DOHH2 (cell line): ENCODE results near the gene STAG1.
"Not testable (repeated sequence)": the region's sequence is repeated elsewhere in the genome, so short reads cannot be mapped to it uniquely, and the experiment has no call there.

Experiments
- H3F3A ChIP-seq: fragments of 200-600 bp; sonication (generic), shearing (Covaris generic); 2 replicates; pipeline ENCODE4 v1.6.0; 2016; ENCODE audit warnings: antibody characterized with exemption, mild to moderate bottlenecking; ENCODE audit not compliant: control insufficient read depth, insufficient read depth
- H3K27ac ChIP-seq: fragments of 200-600 bp; sonication (generic); 2 replicates; pipeline ENCODE4 v1.5.1; 2014; ENCODE audit warnings: low read depth, mild to moderate bottlenecking, low read length, moderate library complexity
- H3K27me3 ChIP-seq: fragments of 200-600 bp; sonication (generic); 2 replicates; pipeline ENCODE4 v1.6.1; 2014; ENCODE audit warnings: mild to moderate bottlenecking, low read length, mixed read lengths; ENCODE audit not compliant: control insufficient read depth
- H3K36me3 ChIP-seq: fragments of 200-600 bp; sonication (generic); 2 replicates; pipeline ENCODE4 v1.6.1; 2014; ENCODE audit warnings: mild to moderate bottlenecking, low read length, moderate library complexity, mixed read lengths; ENCODE audit not compliant: control insufficient read depth
- H3K4me1 ChIP-seq: fragments of 200-600 bp; sonication (generic); 2 replicates; pipeline ENCODE4 v1.6.1; 2014; ENCODE audit warnings: mild to moderate bottlenecking, low read length, mixed read lengths; ENCODE audit not compliant: control insufficient read depth
- H3K4me2 ChIP-seq: fragments of 200-600 bp; sonication (generic); 2 replicates; pipeline ENCODE4 v1.6.0; 2014; ENCODE audit warnings: mild to moderate bottlenecking, low read length, moderate library complexity
- H3K4me3 ChIP-seq: fragments of 200-600 bp; sonication (generic); 2 replicates; pipeline ENCODE4 v1.5.1; 2014; ENCODE audit warnings: mild to moderate bottlenecking, low read length, mixed read lengths
- H3K79me2 ChIP-seq: fragments of 200-600 bp; sonication (generic); 2 replicates; pipeline ENCODE4 v1.6.1; 2014; ENCODE audit warnings: mild to moderate bottlenecking, low read length, mixed read lengths; ENCODE audit not compliant: control insufficient read depth
- H3K9me2 ChIP-seq: fragments of 200-600 bp; sonication (generic); replicated peaks from 2 replicates; pipeline ENCODE4 v1.6.1; 2014; ENCODE audit warnings: mild to moderate bottlenecking, low read length, mixed read lengths; ENCODE audit not compliant: control insufficient read depth
- H3K9me3 ChIP-seq: fragments of 200-600 bp; sonication (generic); 2 replicates; pipeline ENCODE4 v1.6.1; 2014; ENCODE audit warnings: antibody characterized with exemption, low read length, mixed read lengths; ENCODE audit not compliant: control insufficient read depth, insufficient read depth
- H4K20me1 ChIP-seq: fragments of 200-600 bp; sonication (generic); 2 replicates; pipeline ENCODE4 v1.6.0; 2014; ENCODE audit warnings: low read depth, mild to moderate bottlenecking, antibody characterized with exemption, low read length, moderate library complexity; ENCODE audit not compliant: control insufficient read depth, insufficient read depth
- EZH2phosphoT487 ChIP-seq: fragments of 200-600 bp; sonication (generic); IDR thresholded peaks from 2 replicates; pipeline ENCODE4 v1.6.1; 2017; ENCODE audit warnings: borderline replicate concordance, mild to moderate bottlenecking, antibody characterized with exemption, low read length, moderate library complexity, mixed read lengths
- TF ChIP-seq, protein P1 (sequence below): fragments of 200-600 bp; sonication (generic); IDR thresholded peaks from one replicate; pipeline ENCODE4 v1.5.1; 2014; ENCODE audit warnings: antibody characterized with exemption, mild to moderate bottlenecking, low read depth, low read length; ENCODE audit not compliant: poor library complexity, severe bottlenecking

Gene STAG1

DNA sequence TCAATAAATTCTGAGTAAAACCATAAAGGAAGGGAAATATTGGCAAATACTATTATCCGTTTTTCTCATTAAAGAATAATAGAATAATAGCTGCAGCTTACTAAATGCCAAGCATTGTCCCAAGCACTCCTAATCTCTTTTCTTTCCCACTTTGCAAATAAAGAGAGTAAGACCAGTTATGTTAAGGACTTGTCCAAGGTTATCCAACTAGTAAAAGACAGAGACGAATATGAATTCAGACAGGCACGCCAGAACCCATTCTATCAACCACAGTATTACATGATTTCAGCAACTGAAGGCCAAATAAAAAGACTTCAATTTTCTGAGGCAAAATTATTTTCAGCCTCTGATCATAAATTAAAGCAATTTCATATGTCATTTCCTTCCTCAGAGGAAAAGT lies 235.5 kb downstream of the STAG1 start:
- peaks cover 13% of the 10 kb centered on the region for H3K36me3 ChIP-seq
- TF ChIP-seq, protein P1, sequence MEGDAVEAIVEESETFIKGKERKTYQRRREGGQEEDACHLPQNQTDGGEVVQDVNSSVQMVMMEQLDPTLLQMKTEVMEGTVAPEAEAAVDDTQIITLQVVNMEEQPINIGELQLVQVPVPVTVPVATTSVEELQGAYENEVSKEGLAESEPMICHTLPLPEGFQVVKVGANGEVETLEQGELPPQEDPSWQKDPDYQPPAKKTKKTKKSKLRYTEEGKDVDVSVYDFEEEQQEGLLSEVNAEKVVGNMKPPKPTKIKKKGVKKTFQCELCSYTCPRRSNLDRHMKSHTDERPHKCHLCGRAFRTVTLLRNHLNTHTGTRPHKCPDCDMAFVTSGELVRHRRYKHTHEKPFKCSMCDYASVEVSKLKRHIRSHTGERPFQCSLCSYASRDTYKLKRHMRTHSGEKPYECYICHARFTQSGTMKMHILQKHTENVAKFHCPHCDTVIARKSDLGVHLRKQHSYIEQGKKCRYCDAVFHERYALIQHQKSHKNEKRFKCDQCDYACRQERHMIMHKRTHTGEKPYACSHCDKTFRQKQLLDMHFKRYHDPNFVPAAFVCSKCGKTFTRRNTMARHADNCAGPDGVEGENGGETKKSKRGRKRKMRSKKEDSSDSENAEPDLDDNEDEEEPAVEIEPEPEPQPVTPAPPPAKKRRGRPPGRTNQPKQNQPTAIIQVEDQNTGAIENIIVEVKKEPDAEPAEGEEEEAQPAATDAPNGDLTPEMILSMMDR, result no peak
- no peak for TF ChIP-seq EZH2phosphoT487
- 0 out of 2 replicates have a peak, but pooled peaks cover 2% of the 10 kb centered on the region for H3F3A ChIP-seq
- H3K4me1 ChIP-seq, result no peaks in the 10 kb centered on the region
- H3K9me2 ChIP-seq, result no peaks in the 10 kb centered on the region
- no peak overlapping the region for H3K27ac ChIP-seq
- H4K20me1 ChIP-seq, result no peaks in the 10 kb centered on the region
- H3K27me3 ChIP-seq, result no peaks in the 10 kb centered on the region
- no peaks in the 10 kb centered on the region for H3K9me3 ChIP-seq
- no peak overlapping the region for H3K4me2 ChIP-seq
- H3K79me2 ChIP-seq, result no peaks in the 10 kb centered on the region
- no peak overlapping the region for H3K4me3 ChIP-seq

DNA sequence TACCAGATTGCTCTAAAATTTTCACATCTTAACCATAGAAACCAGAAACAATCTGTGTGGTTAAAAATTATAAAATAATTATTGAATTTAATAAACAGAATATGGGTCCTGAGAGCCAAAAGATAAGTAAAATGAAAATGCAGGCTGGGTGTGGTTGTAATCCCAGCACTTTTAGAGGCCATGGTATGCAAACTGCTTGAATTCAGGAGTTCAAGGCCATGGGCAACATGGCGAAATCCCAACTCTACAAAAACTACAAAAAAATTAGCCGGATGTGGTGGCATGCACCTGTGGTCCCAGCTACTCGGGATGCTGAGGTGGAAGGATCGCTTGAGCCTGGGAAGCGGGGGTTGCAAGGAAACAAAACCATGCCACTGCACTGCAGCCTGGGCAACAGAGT lies 236.1 kb downstream of the STAG1 start:
- no peak overlapping the region for H3K4me3 ChIP-seq
- H3K27me3 ChIP-seq, result no peaks in the 10 kb centered on the region
- no peaks in the 10 kb centered on the region for H3K79me2 ChIP-seq
- H4K20me1 ChIP-seq, result no peaks in the 10 kb centered on the region
- H3K4me2 ChIP-seq, result no peak overlapping the region
- H3K9me2 ChIP-seq, result no peaks in the 10 kb centered on the region
- no peak overlapping the region for H3K27ac ChIP-seq
- no peaks in the 10 kb centered on the region for H3K9me3 ChIP-seq
- H3K36me3 ChIP-seq, result peaks cover 13% of the 10 kb centered on the region
- H3K4me1 ChIP-seq, result no peaks in the 10 kb centered on the region
- 0 out of 2 replicates have a peak, but pooled peaks cover 2% of the 10 kb centered on the region for H3F3A ChIP-seq
- TF ChIP-seq, protein P1, result no peak
- TF ChIP-seq EZH2phosphoT487, result no peak

DNA sequence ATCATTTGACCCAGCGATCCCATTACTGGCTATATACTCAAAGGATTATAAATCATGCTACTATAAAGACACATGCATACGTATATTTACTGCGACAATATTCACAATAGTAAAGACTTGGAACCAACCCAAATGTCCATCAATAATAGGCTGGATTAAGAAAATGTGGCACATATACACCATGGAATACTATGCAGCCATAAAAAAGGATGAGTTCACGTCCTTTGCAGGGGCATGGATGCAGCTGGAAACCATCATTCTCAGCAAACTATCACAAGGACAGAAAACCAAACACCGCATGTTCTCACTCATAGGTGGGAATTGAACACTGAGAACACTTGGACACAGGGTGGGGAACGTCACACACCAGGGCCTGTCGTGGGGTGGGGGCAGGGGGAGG lies 237.6 kb downstream of the STAG1 start:
- not testable (repeated sequence) for H3K36me3 ChIP-seq, H3K4me2 ChIP-seq, H3K4me1 ChIP-seq, H3F3A ChIP-seq, H3K27me3 ChIP-seq, H3K79me2 ChIP-seq, H3K9me2 ChIP-seq, H3K4me3 ChIP-seq, H3K27ac ChIP-seq, H4K20me1 ChIP-seq, H3K9me3 ChIP-seq

DNA sequence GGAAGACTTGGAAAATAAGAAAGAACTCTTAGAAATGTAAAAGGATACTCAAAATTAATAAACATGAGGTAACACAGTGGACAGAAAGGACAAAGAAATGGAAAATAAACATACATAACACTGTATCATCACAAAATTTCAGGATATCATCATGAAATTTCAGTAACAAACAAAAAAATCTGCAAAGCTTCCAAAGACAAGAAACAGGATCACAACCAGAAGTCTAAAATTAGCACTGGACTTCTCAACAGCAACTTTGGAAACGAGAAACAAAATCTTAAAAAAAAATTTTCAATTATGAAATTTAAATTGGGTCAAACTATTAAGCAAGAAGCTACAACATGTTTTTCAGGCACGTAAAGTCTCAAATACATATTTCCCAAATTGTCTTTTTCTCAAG lies 238.8 kb downstream of the STAG1 start:
- H4K20me1 ChIP-seq, result no peaks in the 10 kb centered on the region
- no peaks in the 10 kb centered on the region for H3K27me3 ChIP-seq
- peaks cover 2% of the 10 kb centered on the region for H3K36me3 ChIP-seq
- H3K4me2 ChIP-seq, result no peak overlapping the region
- no peak overlapping the region for H3K4me3 ChIP-seq
- TF ChIP-seq, protein P1, result no peak
- no peak for TF ChIP-seq EZH2phosphoT487
- H3K27ac ChIP-seq, result no peak overlapping the region
- no peaks in the 10 kb centered on the region for H3F3A ChIP-seq
- H3K9me2 ChIP-seq, result no peaks in the 10 kb centered on the region
- no peaks in the 10 kb centered on the region for H3K4me1 ChIP-seq
- H3K9me3 ChIP-seq, result no peaks in the 10 kb centered on the region
- H3K79me2 ChIP-seq, result no peaks in the 10 kb centered on the region
